Astrocyte (in vitro differentiated cells and primary cell): ENCODE results near the gene HDGFL3.

Experiments used
- EZH2 ChIP-seq: IDR thresholded peaks from 2 replicates; pipeline ENCODE4 v1.6.1; 2012; ENCODE audit warnings: mild to moderate bottlenecking, low read length, inconsistent platforms; ENCODE audit not compliant: insufficient read depth
- TF ChIP-seq, protein P1 (sequence below): IDR thresholded peaks from 2 replicates; pipeline ENCODE4 v1.5.1; 2011; ENCODE audit warnings: low read depth, mild to moderate bottlenecking, inconsistent platforms, low read length, moderate library complexity; ENCODE audit not compliant: insufficient read depth

DNA sequence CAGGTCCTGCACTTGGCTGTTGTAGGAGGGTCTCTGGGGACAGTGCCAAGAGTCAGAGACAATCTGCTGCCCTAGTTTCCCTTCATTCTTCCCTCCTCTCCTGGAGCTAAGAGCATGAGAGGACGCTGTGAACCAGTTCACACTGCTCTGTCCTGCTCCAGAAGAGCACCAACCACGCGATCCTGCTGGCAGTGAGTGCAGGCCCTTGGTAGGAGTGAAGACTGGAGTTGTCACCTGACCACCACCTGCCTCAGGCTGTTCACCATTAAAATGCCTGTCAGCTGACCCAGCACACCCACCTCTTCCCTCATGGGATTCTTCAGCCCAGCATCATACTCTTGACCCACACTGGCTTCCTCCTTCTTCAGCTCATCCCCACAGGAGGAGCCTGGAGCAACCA, 97.2 kb downstream of the HDGFL3 start:
- TF ChIP-seq, protein P1, sequence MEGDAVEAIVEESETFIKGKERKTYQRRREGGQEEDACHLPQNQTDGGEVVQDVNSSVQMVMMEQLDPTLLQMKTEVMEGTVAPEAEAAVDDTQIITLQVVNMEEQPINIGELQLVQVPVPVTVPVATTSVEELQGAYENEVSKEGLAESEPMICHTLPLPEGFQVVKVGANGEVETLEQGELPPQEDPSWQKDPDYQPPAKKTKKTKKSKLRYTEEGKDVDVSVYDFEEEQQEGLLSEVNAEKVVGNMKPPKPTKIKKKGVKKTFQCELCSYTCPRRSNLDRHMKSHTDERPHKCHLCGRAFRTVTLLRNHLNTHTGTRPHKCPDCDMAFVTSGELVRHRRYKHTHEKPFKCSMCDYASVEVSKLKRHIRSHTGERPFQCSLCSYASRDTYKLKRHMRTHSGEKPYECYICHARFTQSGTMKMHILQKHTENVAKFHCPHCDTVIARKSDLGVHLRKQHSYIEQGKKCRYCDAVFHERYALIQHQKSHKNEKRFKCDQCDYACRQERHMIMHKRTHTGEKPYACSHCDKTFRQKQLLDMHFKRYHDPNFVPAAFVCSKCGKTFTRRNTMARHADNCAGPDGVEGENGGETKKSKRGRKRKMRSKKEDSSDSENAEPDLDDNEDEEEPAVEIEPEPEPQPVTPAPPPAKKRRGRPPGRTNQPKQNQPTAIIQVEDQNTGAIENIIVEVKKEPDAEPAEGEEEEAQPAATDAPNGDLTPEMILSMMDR = no peak
- no peak for TF ChIP-seq EZH2
